GM19193 (cell line): Measurements from ENCODE around the gene AAR2.

ENCODE experiments used
- POLR2A ChIP-seq: IDR thresholded peaks from 4 replicates; pipeline ENCODE4 v1.6.1; 2011; ENCODE audit not compliant: insufficient read depth, insufficient read length; ENCODE audit errors: extremely low read depth

Gene AAR2

DNA sequence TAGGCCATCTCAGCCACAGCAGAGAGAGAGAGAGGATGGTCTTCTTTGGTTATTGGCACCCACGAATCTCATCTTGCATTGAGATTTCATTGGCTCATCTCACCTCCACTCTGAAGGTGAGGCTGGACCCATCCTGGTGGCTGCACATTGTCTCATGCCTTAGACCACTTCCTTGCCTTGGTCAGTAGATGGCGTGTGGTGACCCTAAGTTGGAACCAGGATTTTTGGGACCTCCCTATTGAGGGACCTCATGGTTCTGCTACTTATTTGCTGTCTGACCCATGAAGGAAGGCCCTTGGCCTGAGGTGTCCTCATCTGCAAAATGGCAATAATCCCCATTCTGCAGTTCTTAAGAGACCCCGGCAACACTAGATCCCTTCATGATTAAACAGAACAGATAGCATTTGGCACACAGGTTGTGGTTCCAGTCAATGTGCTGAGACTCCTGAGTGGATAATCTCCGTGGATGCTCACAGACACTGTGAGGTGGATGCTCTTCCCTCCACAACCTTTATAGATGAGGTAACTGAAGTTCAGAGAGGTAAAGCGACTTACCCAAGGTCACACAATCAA is 21.5 kb upstream of the AAR2 start:
- no peak for TF ChIP-seq POLR2A

DNA sequence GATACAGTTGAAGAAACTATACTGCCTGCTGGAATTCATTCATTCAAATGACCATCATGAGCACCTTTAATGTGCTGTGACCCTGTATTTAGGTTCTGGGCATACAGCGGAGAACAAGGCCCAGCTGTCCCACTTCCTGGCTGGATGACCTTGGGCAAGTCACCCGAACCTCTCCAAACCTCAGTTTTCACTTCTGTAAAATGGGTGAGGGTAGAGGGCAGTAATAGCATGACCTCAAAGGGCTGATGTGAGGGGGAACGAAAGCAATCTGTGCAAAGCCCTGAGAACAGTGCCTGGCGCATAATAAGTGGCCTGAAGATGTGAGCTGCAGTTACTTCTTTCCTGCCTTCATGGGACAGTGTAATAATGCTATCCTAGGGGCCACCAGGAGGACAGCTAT is 20.5 kb upstream of the AAR2 start:
- TF ChIP-seq POLR2A = no peak

DNA sequence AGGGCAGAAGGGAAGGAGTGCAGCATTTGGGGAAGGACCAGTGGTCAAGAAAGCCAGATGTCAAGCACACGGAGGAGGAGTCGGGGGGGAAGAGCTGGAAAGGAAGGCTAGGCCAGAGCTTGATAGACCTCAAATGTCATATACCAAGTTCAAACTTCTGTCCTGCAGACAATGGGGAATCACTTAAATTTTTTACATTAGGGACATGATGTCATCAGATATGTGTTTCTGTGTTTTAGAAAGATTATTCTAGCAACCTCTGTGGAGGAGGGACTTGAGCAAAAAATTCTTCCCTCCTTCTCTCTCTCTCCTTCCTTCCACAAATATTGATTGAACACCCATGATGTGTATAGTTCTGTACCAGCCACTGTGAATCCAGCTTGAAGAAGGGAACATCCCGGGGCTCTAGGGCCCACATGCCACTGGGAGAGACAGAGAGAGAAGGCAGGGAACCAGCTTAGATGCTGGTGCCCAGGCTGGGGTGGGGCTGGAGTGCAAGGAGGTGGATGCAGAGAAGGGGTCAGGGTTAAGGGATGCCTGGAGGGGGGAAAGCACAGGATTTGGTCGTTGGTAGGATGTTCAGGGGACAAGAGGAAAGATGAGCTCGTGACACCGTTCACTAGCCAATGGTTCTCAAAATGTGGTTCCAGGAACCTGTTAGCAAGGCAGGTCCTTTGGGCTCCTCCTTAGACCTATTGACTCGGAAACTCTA is 19.8 kb upstream of the AAR2 start:
- TF ChIP-seq POLR2A = no peak

DNA sequence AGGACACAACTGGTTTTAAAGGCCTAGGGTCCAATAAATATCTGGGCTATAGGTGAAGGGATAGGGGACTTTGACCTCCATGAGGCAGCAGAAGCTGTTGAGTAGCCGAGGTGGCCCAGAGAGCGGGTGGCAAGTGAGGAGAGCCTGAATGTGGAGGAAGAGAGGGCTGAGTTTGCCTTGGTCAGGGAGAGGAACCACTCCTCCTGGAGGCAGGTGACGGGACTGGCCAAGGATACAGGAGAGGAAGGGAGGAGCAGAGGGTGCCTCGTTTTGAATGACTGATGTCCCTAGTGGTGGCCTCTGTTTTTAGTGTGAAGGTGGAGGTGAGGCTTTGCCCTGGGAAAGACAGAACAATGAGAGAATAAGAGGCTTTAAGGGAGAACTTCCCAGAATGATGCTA is 19.1 kb upstream of the AAR2 start:
- TF ChIP-seq POLR2A = no peak

DNA sequence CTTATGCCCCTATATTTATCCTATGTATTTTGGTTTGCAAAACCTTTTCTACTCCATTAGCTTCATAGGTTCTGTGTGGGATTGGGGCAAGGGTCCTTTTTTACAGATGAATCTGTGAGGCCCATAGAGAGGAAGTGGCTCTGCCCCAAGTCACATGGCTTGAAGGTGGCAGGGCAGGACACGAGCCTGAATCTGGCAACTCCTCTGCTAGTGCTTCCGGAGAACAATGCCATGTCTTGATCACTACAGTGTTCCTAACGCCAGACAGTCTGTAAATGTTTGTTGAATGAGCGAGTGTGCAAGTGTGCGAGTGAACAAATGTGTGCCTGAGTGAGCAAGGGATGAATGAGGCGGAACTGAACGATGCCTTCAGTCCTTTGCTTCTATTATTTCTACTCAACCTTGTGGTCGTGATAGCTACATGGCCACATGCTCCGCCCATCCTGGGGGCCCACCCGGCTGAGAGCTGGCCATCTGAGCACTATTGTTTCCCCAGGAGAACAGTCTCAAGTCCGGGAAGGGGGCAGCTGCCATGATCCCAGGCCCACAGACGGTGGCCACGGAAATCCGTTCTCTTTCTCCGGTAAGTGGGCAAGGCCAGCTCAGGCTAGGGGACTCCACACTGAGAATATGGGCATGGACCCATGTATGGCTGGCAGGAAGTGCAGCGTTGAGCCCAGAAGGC is 17.8 kb upstream of the AAR2 start:
- TF ChIP-seq POLR2A = no peak

DNA sequence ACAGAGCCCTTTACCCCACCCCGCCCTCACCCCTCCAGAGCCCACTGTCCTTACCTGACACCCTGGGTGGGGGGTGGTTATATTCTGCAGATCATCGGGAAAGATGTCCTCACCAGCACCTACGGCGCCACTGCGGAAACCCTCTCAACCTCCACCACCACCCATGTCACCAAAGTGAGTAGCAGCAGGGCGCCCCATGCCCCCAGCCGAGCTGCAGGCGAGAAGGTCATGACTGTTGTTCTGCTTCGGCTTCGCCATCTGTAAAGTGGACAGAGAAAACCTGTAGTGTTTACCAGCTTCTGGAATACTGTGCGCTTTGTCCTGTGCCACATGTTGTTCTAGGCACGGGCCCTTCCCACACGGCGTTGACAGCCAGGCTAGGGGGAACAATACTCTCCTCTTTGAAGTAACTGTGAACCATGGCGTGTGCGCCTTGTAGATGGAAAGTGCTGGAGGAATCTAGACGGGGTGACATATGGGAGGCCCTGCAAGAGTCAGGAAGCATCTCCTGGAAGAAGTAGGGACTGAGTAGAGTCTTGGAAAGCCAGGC is 16.5 kb upstream of the AAR2 start:
- TF ChIP-seq POLR2A = no peak

DNA sequence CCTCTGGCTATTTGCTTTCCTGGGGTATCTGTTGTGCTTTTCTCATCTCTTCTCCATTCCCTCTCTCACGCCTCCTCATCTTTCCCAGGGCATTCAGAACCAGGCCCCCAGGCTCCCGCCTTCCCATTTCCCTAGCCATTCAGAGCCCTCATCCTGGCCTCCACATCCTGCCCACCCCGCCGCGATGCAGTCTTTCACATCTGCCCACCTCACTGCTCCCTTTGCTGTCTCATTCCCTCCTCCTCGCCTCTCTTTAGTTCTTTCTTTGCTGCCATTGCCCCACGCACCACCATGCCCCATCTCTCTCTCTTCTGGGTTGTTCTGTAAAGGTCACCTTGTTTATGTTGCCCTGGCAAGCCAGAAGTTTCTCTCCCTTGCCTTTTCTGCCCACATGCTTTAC is 10.6 kb upstream of the AAR2 start:
- TF ChIP-seq POLR2A = no peak

DNA sequence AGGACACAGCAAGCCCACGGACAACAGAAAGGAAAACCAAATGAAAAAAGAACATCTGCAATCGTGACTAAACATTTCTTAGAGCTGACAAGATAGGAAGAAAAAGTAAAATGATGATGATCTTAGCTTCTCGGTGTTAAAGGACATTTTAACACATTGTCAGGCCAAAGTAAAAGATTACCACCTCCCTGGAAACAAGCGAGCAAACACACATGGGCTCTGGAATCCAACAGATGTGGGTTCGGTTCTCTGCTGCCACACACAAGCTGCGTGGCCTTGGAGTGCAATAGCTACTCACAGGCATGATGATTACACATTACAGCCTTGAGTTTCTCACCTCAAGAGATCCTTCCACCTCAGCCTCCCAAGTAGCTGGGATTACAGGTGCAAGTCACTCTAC is 7.5 kb upstream of the AAR2 start:
- no peak for TF ChIP-seq POLR2A

DNA sequence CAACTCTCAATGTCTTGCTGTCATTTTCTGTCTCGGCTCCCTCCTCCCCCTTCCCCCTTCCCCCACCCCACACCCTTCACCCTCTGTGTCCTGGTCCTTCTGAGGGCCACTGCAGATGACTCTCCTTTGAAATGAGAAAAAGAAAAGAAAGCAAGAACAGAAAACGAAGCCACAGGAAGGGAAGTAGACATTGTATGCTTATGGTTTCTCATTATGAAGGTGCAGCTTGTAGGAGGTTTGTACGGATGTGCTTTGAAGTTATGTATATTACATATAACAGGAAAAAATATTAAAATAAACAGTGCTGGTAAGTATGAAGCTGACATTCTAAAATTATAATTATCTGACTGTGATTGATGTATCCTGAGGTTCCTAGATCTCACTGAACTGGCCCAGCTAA is 6.3 kb upstream of the AAR2 start:
- no peak for TF ChIP-seq POLR2A

DNA sequence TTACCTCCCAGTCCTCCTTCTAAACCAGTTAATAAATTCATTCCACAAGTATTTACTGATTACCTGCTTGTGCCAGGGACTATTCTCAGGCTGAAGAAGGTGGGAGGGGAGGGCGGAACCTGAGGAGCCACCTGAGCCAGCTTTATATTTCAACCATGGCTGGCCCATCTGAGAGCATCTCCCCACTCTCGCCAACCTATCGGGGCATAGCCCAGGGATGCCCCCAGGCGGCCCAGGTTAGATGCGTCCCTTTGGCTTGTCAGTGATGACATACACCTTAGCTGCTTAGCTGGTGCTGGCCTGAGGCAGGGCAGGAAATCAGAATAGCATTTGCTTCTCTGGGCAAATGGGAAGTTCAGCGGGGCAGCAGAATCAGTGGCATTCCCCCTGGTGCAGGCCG is 4.9 kb upstream of the AAR2 start:
- TF ChIP-seq POLR2A = no peak

DNA sequence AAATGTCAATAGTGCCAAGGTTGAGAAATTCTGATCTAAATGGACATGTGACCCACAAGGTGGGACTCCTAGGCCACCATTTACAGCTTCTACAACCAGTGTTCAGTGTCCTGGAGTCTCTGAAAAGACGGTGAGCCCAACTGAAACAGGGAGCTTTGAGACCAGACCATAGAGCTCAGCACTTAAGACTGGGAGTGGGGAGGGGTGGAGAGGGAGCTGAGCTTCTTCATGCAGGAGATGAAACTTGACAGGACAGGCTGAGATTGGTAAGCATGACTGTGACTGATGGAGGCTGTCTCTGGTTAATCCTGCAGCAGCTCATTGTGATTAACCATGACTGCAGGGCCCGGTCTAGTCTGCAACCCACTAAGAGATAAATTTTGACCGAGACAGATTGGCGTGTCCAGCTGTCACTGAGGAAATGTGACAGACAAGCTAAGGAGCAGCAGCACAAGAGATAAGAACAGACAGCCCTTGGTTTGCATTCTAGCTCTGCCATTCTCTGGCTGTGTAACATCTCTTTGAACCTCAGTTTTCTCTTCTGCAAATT is 1.4 kb upstream of the AAR2 start:
- no peak for TF ChIP-seq POLR2A

DNA sequence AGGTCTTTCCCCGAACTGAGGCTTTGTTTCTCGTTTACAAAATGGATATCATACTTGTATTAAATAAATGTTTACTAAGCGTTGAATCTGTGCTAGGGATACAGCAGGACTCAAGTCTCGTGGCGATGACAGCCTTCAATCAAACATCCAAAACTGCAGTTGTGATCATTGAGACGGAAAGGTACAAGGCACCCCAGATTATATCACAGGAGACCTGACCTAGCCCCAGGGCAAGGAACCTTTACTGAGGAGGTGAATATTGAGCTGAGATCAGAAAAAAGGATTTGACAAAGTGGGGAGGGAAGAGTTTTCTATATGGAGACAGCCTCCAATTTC is 476 bp downstream of the AAR2 start:
- no peak for TF ChIP-seq POLR2A

DNA sequence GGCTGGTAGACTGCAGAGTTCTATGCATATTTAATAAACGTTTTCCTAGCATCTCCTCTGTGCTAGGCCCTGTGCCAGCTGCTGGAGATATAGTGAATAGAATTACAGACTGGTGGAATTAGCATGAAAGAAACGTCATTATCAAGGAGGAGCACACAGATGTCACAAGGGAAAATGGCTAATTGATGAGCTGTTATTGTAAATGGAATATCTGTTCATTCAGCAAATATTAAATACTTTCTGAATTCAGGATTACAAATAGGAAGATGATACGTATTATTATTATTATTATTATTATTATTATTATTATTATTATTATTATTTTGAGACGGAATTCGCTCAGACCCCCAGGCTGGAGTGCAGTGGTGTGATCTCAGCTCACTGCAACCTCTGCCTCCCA is 1.2 kb downstream of the AAR2 start:
- TF ChIP-seq POLR2A = no peak

DNA sequence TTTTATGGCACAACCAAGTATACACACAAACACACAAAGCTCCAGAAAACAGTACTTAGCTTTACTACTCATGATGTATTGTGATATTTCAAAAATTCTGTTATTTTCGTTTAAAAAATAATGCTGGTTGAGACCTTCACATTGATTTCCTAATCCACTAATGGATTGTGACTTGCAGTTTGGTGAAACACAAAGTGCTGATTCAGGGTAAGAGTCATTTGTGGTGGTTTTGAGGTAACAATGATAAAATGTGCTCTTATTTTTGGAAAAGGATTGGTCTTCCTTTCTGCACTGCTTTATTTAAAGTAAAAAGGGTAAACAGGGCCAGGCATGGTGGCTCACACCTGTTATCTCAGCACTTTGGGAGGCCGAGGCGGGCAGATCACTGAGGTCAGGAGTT is 1.9 kb downstream of the AAR2 start:
- no peak for TF ChIP-seq POLR2A

DNA sequence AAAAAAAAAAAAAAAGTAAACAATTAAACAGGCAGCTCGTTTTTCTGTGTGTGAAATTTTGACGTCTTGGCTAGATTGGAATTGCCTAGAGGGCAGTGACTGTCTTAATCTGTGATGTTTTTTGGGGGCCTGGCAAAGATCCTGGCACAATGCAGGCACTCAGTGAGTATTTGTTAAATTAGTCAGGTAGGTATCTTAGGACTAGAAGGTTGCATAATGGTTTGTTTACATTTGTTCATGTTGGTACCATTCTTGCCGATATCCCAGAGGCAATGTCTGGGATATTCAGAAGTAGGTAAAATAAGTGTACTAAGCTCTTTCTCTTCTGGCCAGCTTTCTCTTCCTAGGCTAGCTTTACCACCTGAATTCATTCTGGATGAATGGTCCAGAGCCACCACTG is 2.5 kb downstream of the AAR2 start:
- TF ChIP-seq POLR2A = no peak

DNA sequence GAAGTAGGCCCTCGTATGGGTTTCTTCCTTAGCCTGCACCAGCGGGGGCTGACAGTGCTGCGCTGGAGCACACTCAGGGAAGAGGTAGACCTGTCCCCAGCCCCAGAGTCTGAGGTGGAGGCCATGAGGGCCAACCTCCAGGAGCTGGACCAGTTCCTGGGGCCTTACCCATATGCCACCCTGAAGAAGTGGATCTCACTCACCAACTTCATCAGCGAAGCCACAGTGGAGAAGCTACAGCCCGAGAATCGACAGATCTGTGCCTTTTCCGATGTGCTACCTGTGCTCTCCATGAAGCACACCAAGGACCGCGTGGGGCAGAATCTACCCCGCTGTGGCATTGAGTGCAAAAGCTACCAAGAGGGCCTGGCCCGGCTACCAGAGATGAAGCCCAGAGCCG is 3.8 kb downstream of the AAR2 start:
- TF ChIP-seq POLR2A = no peak
